GM08714 (cell line): ENCODE results near the gene ARHGAP22.
"Not testable (repeated sequence)": the region's sequence is repeated elsewhere in the genome, so short reads cannot be mapped to it uniquely, and the experiment has no call there.

Source experiments
- H3K4me3 ChIP-seq: fragments of 200-500 bp; sonication (Bioruptor generic); 2 replicates; pipeline ENCODE4 v1.5.1; 2014; ENCODE audit warnings: mild to moderate bottlenecking, low read length, inconsistent platforms
- ZNF274 ChIP-seq: IDR thresholded peaks from 2 replicates; pipeline ENCODE4 v1.6.1; 2012; ENCODE audit warnings: mild to moderate bottlenecking, low read depth, low read length

Gene ARHGAP22

DNA sequence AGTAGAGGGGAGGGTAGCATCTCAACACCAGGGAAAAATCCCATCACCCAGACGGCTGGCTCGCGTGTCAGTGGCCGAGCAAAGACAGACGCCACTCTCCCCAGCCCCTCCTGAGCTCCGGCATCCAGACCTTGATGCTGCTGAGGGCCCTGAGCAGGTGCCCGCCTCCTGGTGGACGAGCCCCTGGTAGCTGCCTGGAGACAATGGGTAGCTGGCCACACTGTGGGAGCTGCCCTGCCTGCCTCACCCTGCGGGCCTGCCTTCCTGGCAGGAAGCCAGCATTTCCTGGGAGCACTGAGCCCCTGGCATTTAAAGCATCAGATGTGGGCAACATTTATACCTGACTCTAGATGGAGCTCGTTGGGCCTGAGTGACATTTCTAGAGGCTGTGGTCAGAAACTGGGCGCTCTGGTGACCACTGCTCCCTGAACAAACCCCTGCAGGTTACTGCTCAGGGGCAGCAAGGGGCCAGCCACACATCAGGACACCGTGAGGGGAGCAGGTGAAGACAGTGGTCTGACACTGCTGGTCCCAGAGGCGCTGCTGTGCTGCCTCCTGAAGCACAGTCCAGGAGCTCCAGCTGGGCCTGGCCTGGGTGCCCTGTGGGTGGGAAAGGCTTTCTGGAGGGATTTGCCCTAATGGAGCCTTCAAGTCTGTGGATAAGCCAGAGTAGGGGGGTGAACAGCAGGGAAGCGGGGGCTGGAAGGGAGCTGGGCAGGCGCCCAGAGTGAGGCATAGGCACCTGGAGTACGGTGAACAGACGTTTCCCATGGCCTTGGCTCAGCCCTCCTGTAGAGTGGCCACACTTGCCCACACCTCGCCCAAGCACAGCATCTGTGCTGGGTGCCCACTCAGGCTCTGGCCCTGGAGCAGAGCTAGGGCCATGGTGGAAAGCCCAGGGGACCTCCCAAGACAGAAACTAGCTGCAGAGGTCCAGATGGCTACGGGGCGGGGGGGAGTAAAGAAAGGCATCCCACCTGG, 159.7 kb downstream of the ARHGAP22 start:
- TF ChIP-seq ZNF274: no peak
- no peak overlapping the region for H3K4me3 ChIP-seq

DNA sequence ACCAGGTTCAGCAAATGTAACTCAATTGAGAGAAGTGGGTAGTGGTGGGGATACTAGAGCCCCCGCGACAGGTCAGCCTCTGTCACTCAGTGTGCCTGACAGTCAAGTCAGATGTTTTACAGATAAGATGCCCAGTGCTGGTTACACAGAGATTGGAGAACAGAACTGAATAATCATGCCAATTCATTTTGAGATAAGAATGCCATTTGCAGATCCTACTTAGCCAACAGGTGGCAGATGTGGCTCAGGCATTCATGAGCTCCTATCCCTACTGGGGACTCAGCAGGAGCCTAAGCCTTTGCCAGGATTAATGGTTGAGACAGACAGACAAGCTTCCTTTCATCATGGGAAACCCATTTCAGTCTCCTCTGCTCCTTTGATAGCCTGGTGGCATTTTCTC, 160.6 kb downstream of the ARHGAP22 start:
- no peak overlapping the region for H3K4me3 ChIP-seq
- TF ChIP-seq ZNF274: no peak

DNA sequence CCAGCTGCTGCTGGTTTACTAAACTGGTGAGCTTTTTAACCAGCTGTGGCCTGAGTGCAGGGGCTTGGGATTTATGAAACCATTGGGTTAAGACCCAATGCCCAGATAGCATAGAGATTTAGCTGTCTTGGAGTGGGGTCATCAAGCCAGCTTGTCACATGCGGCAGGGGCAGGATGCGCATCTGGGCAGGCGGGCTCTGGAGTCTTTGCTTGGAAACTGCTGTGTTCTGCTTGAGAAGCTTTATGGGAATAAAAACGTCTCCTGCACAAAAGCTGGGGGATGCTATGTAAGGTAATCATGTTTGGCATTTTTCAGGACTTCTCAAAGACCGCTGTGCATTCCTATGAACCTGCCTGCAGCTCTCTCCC, 162.1 kb downstream of the ARHGAP22 start:
- no peak overlapping the region for H3K4me3 ChIP-seq
- TF ChIP-seq ZNF274: no peak

DNA sequence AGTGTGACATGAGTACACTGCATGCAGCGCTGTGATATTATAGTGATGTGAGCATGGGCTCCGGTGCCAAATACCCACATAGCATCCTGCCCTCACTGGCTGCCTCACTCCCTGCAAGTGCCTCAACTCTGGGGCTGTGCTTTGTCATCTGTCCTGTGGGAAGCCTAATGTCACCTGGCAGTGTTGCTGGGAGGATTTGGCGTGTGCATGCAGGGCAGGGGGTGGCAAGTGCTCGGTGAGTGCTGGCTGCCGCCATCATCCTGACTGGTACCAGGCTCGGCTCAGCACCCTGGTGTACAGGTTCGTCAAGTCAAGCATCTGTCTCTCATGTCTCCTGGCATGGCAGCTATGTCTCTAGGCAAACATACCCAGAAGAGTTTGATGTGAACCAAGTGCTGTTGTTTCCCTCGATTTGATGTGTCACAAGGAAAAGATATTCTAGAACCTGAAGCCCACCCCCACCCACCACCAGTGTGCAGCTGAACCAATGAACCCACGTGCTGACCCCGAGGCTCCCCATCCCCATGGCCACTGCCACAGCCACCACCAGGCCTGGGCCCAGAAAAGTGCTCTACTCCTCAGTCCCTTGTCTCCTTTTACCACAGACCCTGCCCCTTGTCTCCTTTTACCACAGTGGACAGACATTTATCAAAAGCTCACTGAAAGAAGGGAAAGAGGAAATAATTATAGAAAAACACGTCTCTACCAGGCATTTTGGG, 162.6 kb downstream of the ARHGAP22 start:
- no peak overlapping the region for H3K4me3 ChIP-seq
- no peak for TF ChIP-seq ZNF274

DNA sequence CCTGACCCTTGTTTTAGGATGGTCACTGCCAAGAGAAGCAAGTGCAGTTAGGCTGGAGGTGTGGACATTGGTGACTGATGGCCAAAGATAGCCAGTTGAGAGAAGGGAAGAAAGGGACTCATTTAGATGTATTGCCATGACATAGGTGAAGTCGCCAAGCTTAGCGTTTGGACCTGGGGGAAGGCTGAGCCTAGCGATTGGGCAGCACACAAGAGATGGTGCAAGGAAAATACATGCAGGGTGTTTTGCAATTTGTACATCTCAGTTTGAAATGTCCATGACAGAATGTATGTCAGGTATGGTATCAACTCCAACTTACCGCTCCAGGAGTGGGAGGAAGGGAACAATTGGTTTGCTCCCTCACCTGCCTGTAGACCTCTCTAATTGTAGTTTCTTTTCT, 164.1 kb downstream of the ARHGAP22 start:
- H3K4me3 ChIP-seq: no peak overlapping the region
- TF ChIP-seq ZNF274: no peak

DNA sequence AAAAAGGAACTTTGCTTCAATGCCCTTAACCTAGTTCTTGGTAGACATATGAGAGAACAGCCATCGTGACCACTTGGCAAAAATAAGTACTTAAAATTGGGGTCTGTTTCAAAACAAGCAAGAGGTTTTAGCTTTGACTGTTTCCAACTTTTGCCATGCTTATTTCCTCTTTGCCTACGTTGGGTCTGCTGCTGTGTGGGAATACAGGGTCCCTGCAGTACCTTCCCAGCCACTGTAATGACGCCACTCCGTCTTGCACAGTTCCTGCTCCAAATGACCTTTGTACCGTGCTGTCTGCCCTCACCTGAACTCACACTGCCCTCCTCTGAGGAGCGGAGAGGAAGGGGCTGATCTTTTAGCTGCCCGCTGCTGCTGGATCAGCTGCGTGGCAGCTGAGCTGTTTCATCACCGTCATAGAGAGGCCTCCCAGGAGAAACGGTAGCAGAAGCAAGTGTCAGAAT, 165.3 kb downstream of the ARHGAP22 start:
- H3K4me3 ChIP-seq: no peak overlapping the region
- no peak for TF ChIP-seq ZNF274

DNA sequence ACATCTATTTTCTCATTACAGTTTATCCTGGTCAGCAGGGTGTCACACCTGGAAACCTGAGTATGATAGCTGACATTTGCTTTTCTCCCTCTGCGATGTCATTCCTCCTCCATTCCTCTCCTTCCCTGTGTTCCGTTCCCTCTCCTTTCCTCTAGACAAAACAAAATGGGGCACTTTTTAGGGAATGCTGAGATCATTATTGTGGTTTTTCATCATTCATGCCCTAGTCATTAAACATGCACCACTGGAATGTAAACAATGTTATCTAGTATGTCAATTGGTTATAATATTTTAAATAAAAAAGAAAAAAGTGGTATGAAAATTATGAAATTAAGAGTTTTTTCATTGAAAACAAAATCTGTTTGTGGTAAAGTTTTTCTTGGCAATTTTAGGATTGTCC, 165.8 kb downstream of the ARHGAP22 start:
- TF ChIP-seq ZNF274: no peak
- no peak overlapping the region for H3K4me3 ChIP-seq

DNA sequence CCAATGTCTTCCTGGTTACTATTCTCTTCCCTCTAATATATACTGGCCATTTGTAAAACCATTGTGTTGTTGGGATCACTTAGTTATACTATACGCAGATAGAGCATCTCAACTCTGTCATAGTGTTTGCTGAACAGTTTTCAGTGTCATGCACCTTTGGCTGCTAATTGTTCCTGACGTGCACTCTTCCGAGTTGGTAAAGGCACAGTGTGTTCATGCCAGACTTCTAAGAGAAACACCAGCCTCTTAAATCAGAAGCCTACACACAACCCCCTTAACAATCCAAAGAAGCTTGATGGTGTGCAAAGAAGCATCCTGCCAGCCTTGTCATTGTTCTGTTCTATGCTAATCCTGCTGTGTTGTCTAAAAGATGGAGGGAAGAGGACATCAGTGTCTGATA, 167.3 kb downstream of the ARHGAP22 start:
- no peak overlapping the region for H3K4me3 ChIP-seq
- TF ChIP-seq ZNF274: no peak

DNA sequence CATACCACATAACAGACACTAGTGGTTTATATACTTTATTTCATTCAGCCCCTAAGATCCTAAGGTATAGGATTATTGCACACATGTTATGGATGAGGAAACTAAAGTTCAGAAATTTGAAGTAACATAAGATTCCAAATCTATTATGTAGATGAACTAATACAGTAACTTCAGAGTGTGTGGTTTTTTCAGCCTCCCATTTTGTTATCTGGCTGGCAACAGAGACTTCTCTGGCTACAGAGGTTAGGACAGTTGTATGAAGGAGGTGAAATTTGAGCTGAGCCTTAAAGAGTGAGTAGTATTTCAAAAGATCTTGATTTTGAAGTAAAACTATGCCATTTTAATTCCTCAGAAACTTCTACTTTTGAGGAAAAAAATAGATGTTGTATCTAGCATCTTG, 173.0 kb downstream of the ARHGAP22 start:
- no peak overlapping the region for H3K4me3 ChIP-seq
- TF ChIP-seq ZNF274: no peak

DNA sequence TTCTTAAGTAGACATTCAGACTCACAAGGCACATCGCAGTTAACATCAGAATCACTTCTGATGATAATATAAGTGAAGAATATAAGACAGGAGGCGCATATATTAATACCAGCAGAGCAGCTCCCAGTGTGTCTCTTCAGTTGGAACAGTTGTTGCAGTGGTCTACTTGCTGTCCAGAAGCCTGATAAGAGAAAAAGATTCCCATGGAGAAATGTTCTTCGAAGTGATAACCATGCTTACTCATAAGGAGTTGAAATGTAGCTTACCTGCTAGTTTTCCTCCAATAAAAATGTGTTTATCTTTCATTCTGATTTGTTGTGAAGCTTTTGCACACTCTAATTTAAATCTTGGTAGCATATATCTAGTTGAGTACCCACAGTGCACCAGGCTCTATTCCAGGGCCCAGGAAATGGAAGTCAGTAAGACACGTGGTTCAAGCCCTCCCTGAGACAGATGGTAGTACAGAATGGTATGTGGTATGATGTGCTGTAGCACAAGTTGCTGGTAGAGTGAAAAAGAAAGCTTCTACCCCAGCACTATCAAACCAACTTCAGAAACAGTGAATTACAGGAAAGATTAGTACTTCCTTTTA, 174.4 kb downstream of the ARHGAP22 start:
- no peak for TF ChIP-seq ZNF274
- no peak overlapping the region for H3K4me3 ChIP-seq

DNA sequence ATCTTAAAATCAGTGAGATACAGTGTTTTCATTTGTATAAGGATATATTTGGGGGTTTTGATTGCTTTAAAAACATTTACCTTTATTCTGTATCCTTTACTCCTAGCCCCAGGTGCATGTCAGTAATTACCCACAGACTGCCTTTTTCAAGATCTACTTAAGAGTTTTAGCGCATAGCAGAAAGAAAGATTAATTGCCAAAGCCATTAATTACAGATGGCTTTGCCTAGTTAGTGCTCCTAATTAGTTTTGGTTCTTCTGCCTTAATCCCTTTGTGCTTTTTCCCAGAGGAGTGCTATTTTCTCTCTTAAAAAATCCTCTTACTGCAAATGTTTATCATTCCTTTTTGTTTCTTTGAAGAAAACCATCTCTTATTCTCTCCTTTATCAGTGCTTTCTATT, 175.6 kb downstream of the ARHGAP22 start:
- no peak overlapping the region for H3K4me3 ChIP-seq
- TF ChIP-seq ZNF274: no peak

DNA sequence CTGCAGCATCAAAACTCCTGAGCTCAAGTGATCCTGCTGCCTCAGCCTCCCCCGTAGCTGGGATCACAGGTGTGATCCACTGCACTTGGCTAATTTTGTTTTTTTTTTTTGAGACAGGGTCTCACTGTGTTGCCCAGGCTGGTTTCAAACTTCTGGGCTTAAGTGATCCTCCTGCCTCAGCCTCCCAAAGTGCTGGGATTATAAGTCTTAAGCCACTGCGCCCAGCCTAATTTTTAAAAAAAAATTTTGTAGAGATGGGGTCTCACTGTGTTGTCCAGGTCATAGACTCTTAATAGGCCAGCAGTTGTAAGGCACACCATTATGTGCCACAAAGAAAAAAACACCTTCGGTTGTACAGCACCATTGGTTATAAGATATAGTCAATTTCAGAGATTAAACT, 176.0 kb downstream of the ARHGAP22 start:
- H3K4me3 ChIP-seq: no peak overlapping the region
- TF ChIP-seq ZNF274: no peak

DNA sequence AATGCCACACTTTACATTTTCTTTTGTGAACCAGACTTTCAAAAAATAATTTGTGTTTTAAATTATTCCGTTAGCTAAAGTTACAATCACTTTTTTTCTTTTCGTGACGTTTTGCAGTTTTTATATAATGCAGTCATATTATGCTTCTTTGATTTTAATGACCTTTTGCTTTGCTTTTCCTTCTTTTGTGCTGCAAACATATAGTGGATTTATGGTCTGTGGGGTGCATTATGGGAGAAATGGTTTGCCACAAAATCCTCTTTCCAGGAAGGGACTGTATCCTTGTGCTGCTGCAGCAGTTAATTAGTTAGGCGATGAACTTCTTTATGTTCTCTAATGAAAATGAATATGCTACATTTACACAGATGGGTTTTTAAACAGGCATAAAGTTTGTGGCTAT, 181.0 kb downstream of the ARHGAP22 start:
- no peak overlapping the region for H3K4me3 ChIP-seq
- TF ChIP-seq ZNF274: no peak

DNA sequence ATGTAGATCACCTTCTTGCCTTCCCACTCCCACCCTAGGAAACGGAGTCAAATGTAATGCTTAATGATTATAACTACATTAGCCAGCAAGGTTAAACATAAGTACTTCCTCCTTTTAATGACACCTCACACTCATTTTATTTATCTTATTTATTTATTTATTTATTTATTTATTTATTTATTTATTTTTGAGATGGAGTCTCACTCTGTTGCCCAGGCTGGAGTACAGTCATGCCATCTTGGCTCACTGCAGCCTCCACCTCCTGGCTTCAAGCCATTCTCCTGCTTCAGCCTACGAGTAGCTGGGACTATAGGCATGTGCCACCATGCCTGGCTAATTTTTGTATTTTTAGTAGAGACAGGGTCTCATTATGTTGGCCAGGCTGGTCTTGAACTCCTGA, 183.0 kb downstream of the ARHGAP22 start:
- H3K4me3 ChIP-seq: not testable (repeated sequence)

DNA sequence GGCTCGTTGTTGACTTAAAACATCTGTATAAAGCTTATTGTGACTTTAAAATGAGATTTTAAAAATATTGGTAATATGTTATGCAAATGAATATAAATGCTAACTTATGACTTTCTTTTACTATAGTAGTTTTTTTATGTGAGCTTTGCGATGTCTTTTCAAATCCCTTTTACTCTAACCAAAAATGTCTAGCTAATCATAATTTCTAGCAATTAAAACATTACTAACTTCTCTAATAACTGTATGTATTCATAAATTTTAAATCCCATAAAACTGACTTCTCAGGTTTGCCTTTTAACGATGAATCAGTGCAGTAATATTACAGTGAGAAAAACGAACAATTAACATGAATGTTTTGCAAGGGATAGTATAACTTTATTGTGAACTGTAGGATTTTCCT, 185.2 kb downstream of the ARHGAP22 start:
- no peak overlapping the region for H3K4me3 ChIP-seq
- TF ChIP-seq ZNF274: no peak
